Stimulated activated CD4-positive, alpha-beta T cell treated with anti-CD3 and anti-CD28 coated beads, Interleukin-4, amount 100 ng/mL, for 4 hours (primary cell): ENCODE results near the gene RSPO4.
"Not testable (repeated sequence)": the region's sequence is repeated elsewhere in the genome, so short reads cannot be mapped to it uniquely, and the experiment has no call there.

ENCODE experiments used
- DNase-seq, 2 experiments: peaks; one replicate each; pipeline ENCODE4 v3.0.0-alpha.2; 2020

The RSPO4 gene

DNA sequence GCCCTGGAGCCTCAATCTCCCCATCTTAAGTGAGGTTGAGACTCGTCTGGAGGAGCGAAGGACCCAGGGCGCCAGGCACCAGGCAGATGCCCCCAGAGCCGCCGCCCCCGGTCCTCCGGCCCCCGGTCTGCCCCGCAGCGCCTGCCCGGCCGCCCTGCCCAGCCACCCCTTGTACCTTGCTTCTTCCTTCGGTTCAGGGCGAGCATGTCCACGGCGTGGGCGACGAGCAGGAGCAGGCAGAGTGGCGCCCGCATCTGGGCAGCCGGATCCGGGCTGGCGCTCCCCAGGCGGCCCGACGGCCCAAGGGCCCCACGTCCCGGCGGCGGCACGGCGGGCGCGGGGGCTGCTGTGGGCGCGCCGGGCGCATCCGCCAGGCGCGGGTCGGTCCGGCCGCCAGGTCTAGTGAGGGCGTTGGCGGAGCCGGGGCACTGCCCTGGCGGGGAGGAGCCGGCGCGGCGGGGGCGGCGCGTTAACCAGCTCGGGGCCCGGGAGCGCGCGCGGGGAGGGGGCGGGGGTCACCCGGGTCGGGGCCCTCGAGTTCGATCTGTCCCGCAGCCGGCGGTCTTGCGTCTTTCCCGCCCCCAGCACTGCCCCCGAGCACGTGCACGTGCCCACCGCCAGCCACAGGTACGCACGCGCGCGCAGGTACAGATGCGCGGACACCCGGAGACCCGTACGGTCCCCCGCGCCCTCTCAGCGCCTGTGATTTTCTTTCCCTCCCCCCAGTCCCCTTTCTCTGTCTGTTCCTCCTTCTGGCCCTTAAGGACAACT, at the start of gene RSPO4:
RSPO4 (minus strand) TSS at position 401 of the 771 bp plus-strand sequence; CDS start at position 254, 147 bp downstream.
- DNase-seq, result no peak

DNA sequence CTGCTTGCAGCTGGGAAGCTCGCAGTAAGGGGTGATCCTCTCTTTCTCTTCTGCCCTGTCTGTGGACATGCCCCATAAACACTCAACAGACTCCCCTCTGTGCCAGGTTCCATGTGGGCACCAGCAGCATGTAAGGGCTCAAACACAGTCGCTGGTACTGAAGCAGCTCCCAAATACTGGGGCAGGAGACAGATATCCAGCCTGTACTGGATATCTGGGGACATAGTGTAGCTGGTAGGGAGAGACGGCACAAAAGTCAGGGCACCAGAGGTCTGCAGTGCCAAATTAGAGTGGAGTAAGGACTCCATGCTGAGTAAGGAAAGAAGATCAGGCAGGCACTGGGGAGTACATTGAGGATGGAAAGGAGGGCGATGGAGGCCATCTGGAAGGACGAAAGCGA, 48.3 kb upstream of the RSPO4 start:
- no peak for DNase-seq

DNA sequence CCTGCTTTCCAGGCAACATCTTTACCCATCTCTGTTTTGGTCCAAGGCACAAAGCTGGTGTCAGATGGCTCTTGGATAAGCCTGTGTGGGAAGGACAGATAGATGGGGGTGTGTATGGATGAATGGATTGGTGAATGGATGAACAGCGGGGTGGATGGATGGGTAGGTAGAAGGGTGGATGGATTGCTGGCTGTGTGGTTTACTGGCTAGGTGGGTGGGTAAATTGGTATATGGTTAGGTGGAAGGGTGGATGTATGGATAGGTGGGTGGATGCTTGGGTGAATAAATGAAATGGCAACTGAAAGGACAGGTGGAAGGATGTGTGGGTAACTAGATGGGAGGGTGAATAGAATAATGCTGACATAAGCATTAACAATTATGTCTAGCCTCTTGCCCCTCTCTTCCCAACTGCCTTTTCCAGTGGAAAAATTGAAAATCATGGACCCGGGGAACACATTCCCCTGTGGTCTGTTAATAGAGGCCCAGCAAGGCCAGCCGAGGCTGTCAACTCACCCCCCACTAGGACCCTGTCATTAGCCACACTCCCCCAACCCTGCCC, 43.8 kb upstream of the RSPO4 start:
- no peak for DNase-seq

DNA sequence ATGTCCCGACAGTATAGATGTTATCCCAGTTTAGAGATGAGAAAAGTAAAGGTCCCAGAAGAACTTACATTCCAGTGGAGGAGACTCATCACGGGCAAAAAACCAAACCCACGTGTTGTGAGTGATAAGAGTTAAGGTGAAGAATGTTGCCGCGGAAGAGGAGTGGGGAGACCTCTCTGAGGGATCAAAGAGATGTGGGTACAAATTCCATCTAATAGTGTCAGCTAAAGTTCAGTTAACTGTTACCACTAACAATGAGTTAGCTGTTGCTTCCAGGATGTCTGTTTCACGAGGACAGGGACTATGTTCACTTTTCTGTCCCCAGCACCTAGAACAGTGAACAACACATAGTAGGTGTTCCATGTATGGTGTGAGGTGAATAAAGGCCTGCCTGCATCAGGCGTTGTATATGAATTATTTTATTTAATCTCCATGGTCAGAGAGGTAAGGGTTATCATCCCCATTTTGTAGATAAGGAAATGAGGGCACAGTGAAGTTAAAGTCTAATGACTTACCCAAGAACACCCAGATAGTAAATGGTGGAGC, 39.8 kb upstream of the RSPO4 start:
- no peak for DNase-seq

DNA sequence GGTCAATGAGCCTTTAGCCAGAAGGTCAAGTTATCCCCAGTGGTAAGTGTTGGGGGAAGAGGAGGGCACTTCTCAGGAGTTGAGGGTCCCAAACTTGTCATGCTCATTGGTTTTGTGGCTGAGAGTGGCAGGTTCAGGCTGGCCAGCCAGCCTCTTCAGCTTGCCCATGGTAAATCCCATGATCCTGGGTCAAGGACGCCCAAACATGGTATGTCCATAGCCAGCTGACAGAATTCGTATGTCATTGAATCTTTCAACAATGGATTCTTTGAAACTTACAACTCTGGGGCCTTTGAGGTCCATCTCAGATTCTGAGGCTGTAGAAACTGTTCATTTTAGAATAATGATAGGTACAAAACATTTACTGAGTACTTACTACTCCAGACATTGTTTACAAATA, 36.1 kb upstream of the RSPO4 start:
- no peak for DNase-seq

DNA sequence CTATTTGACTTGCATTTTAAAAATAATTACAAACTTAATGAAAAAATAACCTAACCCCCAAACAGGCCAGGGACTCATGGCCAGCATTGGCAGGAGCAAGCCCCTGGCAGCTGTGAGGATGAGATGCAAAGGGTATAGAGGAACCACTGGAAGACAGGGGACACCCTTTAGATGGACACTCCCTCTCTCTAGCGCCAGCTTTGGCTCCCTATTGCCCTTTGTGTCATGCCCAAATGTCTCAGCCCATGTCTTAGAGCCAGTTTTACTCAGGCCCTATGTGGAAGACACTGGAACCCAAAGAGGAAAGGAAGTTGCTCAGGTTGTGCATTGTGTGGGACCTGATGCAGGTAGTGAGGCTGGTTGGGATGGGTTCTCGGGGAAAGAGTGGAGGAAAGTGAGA, 34.9 kb upstream of the RSPO4 start:
- DNase-seq, result no peak

DNA sequence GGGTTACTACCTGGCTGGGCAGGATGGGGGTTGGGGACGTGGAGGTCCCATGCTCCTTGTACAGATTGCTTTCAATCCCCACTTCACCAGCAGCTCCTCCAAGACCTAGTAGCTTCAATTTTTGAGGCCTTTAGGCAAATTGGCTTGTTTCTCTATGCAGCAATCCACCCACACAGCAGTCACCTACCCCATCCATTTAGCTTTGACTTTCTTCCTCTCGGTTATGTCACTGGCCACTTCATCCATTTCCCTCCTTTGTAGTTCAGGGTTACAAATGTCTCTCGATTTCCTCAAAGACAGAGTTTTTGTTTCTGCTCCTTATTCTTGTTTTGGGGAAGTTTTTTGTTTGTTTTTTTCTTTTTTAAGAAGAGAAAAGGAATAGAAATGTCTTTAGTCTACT, 33.4 kb upstream of the RSPO4 start:
- no peak for DNase-seq

DNA sequence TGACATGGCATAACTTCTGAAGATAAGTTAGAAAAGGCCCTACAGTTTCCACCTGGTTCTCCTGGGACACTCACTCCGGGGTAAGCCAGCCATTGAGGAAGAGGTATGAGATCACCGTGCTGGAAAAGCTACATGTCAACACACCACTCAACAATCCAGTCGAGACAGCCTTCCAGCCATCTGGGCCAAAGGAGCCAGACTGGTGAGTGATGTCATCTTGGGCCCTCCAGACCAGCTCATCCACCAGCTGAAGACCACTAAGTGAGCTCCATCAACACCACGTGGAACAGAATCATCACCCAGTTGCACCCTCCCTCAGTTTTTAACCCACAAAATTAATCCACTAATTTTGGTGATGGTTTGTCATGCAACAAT, 32.3 kb upstream of the RSPO4 start:
- no peak for DNase-seq

DNA sequence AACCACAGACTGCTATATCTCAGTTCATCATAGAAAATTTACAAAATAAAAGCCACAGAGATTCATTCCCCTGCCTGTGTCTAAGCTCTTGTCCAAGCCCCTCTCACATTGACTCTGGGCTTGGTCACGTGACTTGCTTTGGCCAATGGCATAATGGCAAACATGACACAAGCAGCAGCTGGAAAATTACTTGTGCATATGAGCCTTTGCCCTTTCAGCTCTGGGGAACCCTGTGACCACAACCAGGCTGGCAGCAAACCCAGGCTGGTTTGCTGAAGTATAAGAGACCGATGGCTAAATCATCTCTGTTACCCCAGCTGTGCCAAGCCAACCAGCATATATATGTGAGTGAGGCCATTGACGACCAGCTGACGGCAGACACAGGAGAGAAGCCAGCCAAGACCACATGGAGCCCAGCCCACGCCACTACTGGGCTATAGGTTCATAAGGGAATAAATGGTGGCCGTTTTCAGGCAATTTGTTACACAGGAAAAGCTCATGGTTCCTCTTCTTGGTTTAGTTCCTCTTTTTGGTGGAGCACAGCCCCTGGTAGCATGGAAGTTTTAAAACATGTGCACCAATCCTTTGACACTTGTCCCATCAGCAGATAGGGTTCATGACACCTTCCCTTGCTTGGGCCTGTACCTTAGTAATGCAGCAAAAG, 31.8 kb upstream of the RSPO4 start:
- DNase-seq, result no peak

DNA sequence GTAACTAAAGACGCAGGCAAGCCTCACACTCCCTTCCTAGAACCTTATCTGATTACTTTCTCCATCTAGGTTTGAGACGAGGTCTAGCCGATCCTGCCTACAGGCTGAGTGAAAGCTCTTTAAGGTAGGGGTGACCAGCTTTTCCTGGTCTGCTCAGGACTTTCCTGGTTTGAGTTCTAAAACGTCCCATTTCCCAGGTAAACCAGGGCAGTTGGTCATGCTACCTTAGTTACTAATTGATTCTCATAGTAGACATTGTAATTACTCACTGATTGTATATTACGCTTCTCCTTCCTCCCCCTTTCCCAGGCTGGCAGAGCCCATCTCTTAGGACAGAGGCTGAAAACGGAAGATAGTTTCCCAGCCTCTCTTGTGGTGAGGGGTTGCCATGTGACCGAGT, 27.9 kb upstream of the RSPO4 start:
- no peak for DNase-seq

DNA sequence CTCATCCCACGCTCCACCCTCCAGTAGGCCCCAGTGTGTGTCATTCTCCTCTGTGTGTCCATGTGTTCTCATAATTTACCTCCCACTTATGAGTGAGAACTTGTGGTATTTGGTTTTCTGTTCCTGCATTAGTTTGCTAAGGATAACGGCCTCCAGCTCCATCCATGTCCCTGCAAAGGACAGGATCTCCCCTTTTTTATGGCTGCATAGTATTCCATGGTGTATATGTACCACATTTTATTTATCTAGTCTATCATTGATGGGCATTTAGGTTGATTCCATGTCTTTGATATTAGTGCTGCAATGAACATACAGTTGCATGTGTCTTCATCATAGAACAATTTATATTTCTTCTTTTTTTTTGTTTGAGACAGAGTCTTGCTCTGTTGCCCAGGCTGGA, 24.1 kb upstream of the RSPO4 start:
- not testable (repeated sequence) for DNase-seq

DNA sequence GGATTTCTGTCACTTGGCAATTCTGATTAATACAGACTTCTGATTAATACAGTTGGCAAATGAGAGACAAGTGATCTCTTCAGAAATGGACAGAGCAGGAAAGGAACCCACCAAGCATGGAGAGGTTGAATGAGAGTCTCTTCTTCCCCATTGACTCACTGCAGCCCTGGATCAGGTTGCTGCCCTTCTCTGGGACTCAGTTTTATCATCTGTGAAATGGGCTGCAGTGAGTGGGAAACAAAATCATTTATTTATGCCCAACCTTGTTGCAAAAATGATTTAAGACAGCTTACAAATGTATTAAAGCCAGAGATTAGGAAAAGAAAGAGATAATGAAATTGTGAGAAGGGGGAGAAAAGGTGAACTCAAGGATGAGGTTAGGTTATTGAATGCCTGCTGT, 20.8 kb upstream of the RSPO4 start:
- DNase-seq, result no peak

DNA sequence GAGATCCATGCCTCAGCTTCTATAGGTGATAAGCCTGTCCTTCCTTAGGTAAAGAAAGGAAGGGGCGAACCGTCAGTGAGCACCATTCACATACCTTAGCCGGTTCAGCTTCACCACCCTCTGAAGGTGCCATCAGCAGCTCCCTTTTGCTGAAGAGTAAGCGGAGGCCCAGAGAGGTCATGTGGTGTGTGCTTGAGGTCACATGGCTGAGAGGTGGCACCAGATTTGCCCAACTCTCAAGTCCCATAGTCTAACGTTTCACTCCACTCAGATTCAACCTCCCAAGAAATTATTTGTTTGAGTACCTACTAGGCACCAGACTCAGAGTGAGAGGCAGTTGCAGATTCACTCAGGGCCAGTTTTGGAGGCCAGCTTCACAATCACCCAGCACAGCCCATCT, 18.5 kb upstream of the RSPO4 start:
- no peak for DNase-seq

DNA sequence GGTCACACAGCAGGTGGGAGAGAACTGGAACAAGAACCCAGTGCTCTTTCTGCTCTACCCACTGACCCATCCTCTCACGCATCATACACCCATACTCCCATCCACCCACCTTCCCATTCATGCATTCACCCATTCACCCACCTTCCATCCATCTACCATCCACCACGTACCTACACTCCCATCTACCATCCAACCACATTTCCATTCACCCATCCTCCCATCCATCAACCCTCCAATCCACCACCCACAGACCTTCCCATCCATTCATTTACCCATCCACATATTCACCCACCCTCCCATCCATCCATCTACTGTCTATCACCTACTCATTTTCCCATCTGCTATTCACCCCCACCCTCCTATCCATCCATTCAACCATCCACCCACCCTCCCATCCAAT, 17.2 kb upstream of the RSPO4 start:
- no peak for DNase-seq

DNA sequence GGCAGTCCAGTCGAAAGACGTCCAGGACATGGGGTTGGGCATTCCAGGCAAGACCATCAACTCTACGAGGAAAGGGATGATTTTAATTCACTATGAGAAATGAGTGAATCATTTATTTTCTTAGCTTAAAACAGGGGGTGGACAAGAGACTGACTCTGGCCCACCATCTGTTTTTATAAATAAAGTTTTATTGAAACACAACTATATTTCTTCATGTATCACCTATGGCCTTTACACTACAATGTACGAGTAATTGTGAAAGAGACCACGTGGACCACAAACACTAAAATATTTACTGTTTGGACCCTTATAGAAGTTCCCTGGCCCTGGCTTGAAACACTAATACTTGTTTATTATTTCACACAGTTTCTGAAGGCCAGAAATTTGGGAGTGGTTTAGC, 15.6 kb upstream of the RSPO4 start:
- DNase-seq, result no peak

DNA sequence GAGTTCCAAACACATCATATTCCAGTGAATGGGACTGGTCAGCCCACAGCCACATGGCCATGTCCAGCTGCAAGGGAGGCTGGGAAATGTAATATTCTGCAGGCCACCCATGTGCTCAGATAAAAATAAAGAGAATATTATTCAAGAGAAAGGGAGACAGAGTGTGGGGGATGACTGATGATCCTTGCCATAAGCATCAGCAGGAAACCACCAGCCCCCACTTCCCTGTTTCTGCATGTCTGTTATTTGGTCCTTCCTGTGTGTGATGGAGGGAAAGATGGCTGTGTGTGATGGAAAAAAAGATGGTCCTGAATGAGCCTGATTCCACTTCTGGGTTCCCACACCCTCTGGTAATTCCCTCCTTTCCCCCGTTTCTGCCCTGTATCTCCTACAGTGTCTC, 13.1 kb upstream of the RSPO4 start:
- DNase-seq, result no peak

DNA sequence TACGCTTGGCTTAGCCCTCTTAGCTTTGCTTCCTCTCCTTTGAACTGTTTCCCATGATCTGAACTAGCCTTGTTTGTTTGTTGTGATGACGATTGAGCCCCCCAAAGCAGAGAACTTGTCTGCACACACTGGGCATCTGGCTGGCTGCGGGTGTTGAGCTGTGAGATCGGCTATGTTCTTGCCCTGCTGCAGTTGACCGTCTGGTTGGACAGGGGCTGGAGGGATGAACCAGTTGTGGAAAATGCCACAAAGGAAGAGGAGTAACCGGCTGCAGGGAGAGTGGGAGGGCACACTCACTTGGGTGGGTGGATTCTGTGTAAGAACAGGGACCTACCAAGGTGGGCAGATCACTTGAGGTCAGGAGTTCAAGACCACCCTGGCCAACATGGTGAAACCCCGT, 12.4 kb upstream of the RSPO4 start:
- DNase-seq, result no peak

DNA sequence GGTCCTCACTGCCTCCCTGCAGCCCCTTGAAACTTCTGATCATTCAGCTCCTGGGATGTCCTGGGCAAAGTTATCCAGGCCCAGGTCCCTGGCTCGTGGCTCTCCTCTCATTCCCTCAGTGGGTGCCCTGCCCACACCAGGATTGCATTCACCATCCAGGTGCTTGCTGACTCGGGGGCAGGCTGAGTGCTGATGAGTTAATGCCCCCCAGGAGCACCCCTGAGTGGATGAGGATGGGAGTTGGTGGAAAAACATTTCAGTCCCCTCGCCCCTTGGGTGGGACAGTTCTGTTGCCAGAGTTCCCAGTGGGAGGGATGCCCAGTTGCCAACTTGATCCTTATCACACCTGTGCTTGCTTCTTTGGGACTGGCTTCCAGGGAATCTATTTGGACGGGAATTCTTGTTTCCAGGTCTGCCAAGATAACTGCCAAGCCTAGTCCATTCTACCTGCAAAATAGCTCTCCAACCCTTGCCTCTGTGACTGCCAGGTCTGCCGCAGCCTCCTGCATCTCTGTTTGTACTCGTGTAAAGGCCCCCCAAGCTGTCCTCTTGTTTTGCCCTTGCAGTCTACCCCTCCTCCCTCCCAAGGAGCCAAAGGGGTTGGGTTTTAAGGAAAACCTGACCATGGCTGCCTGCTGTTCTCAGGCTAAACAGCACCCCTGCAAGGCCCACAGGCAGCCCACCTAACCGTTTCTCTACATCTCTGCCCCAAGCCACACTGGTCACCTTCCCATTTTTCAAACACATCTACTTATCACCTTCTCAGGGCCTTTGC, 11.6 kb upstream of the RSPO4 start:
- no peak for DNase-seq

DNA sequence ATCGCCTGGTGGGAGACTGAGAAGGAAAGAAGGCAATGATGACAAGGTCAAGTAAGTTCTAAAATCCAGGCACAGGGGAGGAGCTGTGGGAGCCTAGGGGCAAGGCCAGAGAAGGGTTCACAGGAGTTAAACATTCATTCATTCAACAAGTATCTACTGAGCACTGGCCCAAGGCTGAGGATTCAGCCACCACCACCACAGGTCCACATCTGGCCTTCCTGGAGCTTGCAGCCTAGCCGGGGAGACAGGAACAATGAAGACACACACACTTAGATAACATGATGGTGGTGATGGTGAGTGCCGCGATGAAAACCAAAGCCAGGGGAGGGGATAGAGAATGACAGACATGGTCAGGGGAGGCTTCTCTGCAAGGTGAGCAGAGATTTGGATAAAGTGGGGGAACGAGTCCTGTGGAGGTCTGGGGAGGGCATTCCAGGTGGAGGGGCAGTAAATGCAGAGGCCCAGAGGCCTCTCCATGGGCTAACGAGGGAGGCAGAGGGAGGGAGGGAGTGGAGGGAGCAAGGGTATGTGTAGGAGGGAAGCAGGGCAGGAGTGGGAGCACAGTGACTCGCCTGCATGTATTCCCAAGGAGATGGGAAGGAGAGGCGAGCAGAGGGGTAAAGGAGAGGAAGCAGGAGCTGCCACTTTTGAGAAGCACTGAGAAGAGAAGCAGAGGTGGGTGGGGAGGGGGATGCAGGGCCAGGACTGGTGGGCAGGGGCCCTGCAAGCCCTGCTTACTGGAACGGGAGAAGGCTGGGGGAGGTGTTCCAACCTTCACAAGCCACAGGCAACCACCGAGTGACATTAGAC, 10.5 kb upstream of the RSPO4 start:
- no peak for DNase-seq

DNA sequence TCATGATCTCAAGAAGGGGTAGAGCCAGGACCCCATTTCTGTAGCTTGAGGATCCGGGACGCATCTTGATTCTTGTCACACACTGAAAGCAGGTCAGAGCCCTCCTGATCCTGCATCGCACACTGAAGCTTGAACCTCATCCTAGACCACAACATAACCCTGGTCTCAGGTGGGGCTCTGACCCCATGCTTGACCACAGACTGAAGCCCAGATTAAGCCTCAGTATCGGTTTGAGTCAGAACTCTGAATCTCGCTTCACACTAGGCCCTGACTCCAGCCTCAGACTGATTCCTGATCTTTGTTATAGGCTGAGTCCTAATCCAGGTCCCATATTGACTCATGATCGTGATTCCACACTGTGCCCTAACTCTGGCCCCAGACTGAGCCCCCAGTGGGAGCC, 8.5 kb upstream of the RSPO4 start:
- DNase-seq, result no peak

DNA sequence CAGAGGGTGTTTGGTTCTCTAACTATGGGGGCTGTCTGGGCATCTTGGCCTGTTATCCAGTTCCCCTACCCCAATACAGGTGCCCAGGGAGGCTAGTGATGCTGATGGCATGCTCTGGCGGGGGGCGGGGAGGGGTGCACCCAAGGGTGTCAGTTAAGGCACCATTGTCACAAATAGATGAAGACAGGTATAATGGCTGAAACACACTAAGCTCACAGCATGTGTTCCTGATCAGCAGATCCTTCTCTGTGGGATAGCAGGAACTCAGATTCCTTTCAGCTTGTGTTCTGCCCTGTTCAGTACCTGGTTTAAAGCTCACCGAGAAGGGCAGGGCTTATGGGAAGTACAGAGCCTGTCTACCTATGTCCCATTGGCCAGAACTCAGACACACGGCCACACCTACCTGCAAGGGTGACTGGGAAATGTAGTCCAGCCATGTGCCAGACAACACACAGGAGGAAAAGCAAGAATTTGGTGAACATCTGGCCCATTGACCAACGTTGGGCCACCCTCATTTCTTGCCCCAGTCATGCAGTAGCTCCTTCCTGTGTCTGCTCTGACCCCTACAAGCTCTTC, 3.4 kb upstream of the RSPO4 start:
- DNase-seq, result no peak
